H1 (cell line): ENCODE data around the gene KIF5A. TPM values are rescaled to one million over a fixed set of nuclear protein-coding genes. Genes with fewer than 3 reads are reported as not detected.
"Not testable (repeated sequence)": the region's sequence is repeated elsewhere in the genome, so short reads cannot be mapped to it uniquely, and the experiment has no call there.

Source experiments
- CTCF ChIA-PET: fragments of 300-600 bp; sonication (Branson Sonifier 250); formaldehyde crosslinking; loops from one replicate; lab custom pipeline; 2021; ENCODE audit not compliant: partially characterized antibody; lab: Charles Lee
- POLR2A ChIA-PET: fragments of 300-600 bp; sonication (Branson Sonifier 250); formaldehyde crosslinking; loops from one replicate; lab custom pipeline; 2021; ENCODE audit warnings: inconsistent platforms; ENCODE audit not compliant: partially characterized antibody; lab: Charles Lee
- DNase-seq, 2 experiments: peaks; one replicate each; pipeline versions ENCODE4 v3.0.0 to v3.0.0-alpha.2; 2010 to 2022; ENCODE audit warnings: low spot score in 2 of 2, low read depth in 1 of 2, mixed read lengths in 1 of 2
- FAIRE-seq: peaks from 2 replicates; lab custom pipeline; 2011; peaks lifted over from hg19 to GRCh38; lab: Jason Lieb, UNC
- H2AFZ ChIP-seq: 2 replicates; pipeline ENCODE4 v1.8.1; 2012; ENCODE audit warnings: low read length, inconsistent platforms
- H2AK5ac ChIP-seq: 2 replicates; pipeline ENCODE4 v1.6.1; 2013; ENCODE audit warnings: low read depth, low read length
- H2BK120ac ChIP-seq: replicated peaks from 2 replicates; pipeline ENCODE3; 2013; ENCODE audit warnings: low read depth, low read length, inconsistent platforms
- H2BK12ac ChIP-seq: 2 replicates; pipeline ENCODE4 v1.6.1; 2013; ENCODE audit warnings: low read depth, low read length
- H2BK15ac ChIP-seq: 2 replicates; pipeline ENCODE4 v1.6.1; 2013; ENCODE audit warnings: low read length
- H2BK20ac ChIP-seq: 2 replicates; pipeline ENCODE4 v1.6.1; 2013; ENCODE audit warnings: low read length
- H2BK5ac ChIP-seq: 2 replicates; pipeline ENCODE4 v1.6.1; 2013; ENCODE audit warnings: low read depth, low read length
- H3K14ac ChIP-seq: 2 replicates; pipeline ENCODE4 v1.6.1; 2013; ENCODE audit warnings: inconsistent platforms; ENCODE audit not compliant: insufficient read length
- H3K18ac ChIP-seq: 2 replicates; pipeline ENCODE4 v1.6.1; 2013; ENCODE audit warnings: low read length; ENCODE audit errors: extremely low read depth
- H3K23ac ChIP-seq: 2 replicates; pipeline ENCODE4 v1.6.1; 2013; ENCODE audit warnings: inconsistent platforms; ENCODE audit not compliant: insufficient read length
- H3K23me2 ChIP-seq: 2 replicates; pipeline ENCODE4 v1.6.1; 2013; ENCODE audit warnings: low read depth, low read length
- H3K27ac ChIP-seq: 2 replicates; pipeline ENCODE4 v1.6.1; 2011; ENCODE audit warnings: low read depth, low read length, inconsistent platforms
- H3K27me3 ChIP-seq, 4 experiments: replicated peaks in 1 of 4; 1 replicate in 1 of 4; 2 replicates in 3 of 4; pipeline versions ENCODE4 v1.6.1 to v1.8.1; 2011 to 2013; ENCODE audit warnings: low read length in 3 of 4, mild to moderate bottlenecking in 3 of 4, inconsistent platforms in 2 of 4, mixed read lengths in 2 of 4, moderate library complexity in 1 of 4; ENCODE audit not compliant: control insufficient read depth in 3 of 4, insufficient read depth in 3 of 4; ENCODE audit errors: extremely low read depth in 1 of 4
- H3K36me3 ChIP-seq, 4 experiments: 2 replicates each; pipeline versions ENCODE4 v1.6.1 to v1.8.1; 2011 to 2013; ENCODE audit warnings: mild to moderate bottlenecking in 4 of 4, low read length in 3 of 4, moderate library complexity in 2 of 4, control low read depth in 1 of 4, inconsistent platforms in 1 of 4; ENCODE audit not compliant: insufficient read depth in 4 of 4, control insufficient read depth in 2 of 4
- H3K4ac ChIP-seq: replicated peaks from 2 replicates; pipeline ENCODE3; 2013; ENCODE audit warnings: low read length, low read depth, mixed read lengths, inconsistent platforms; ENCODE audit not compliant: insufficient read length
- H3K4me1 ChIP-seq, 4 experiments: replicated peaks in 1 of 4; 1 replicate in 1 of 4; 2 replicates in 3 of 4; pipeline versions ENCODE4 v1.6.1 to v1.8.1; 2011 to 2013; ENCODE audit warnings: low read length in 3 of 4, inconsistent platforms in 2 of 4, mixed read lengths in 1 of 4; ENCODE audit not compliant: insufficient read depth in 4 of 4, control insufficient read depth in 3 of 4
- H3K4me2 ChIP-seq, 2 experiments: 2 replicates each; pipeline versions ENCODE4 v1.6.1 to v1.8.1; 2011 to 2013; ENCODE audit warnings: low read depth in 2 of 2, low read length in 2 of 2, control low read depth in 1 of 2, inconsistent platforms in 1 of 2, mild to moderate bottlenecking in 1 of 2; ENCODE audit not compliant: insufficient read depth in 1 of 2
- H3K4me3 ChIP-seq, 4 experiments: fragments of 200-600, 300-600 bp in 1 of 4; sonication (generic), shearing (Covaris generic), sonication (Bioruptor Twin) in 1 of 4; 2 replicates each; pipeline versions ENCODE4 v1.5.1 to v1.8.1; 2011 to 2016; ENCODE audit warnings: low read length in 4 of 4, low read depth in 3 of 4, control low read depth in 2 of 4, inconsistent platforms in 2 of 4, mild to moderate bottlenecking in 2 of 4, mixed read lengths in 1 of 4, moderate library complexity in 1 of 4; ENCODE audit not compliant: insufficient read depth in 2 of 4; ENCODE audit errors: extremely low read depth in 1 of 4
- H3K56ac ChIP-seq: replicated peaks from 2 replicates; pipeline ENCODE3; 2013; ENCODE audit warnings: low read depth, mild to moderate bottlenecking, mixed read lengths, low read length, inconsistent platforms; ENCODE audit not compliant: insufficient read length
- H3K79me1 ChIP-seq: 2 replicates; pipeline ENCODE4 v1.6.1; 2013; ENCODE audit warnings: low read depth, low read length, control low read depth
- H3K79me2 ChIP-seq, 2 experiments: 2 replicates each; pipeline versions ENCODE4 v1.6.1 to v1.8.1; 2012 to 2013; ENCODE audit warnings: low read length in 2 of 2, mild to moderate bottlenecking in 2 of 2, inconsistent platforms in 1 of 2; ENCODE audit not compliant: insufficient read depth in 2 of 2, control insufficient read depth in 1 of 2
- H3K9ac ChIP-seq, 4 experiments: replicated peaks in 1 of 4; 1 replicate in 1 of 4; 2 replicates in 3 of 4; pipeline versions ENCODE4 v1.6.1 to v1.8.1; 2011 to 2013; ENCODE audit warnings: low read depth in 3 of 4, low read length in 3 of 4, control low read depth in 2 of 4, mild to moderate bottlenecking in 2 of 4, moderate library complexity in 2 of 4, inconsistent platforms in 1 of 4; ENCODE audit errors: extremely low read depth in 1 of 4
- H3K9me3 ChIP-seq, 2 experiments: 2 replicates each; pipeline versions ENCODE4 v1.6.1 to v1.8.1; 2012 to 2013; ENCODE audit warnings: mild to moderate bottlenecking in 2 of 2, moderate library complexity in 2 of 2, control low read depth in 1 of 2, inconsistent platforms in 1 of 2, low read depth in 1 of 2, low read length in 1 of 2, mixed read lengths in 1 of 2; ENCODE audit not compliant: insufficient read depth in 2 of 2
- H4K20me1 ChIP-seq, 2 experiments: replicated peaks in 1 of 2; 2 replicates each; pipeline versions ENCODE3 to v1.8.1; 2011 to 2013; ENCODE audit warnings: inconsistent platforms in 2 of 2, low read length in 2 of 2, mild to moderate bottlenecking in 1 of 2; ENCODE audit not compliant: insufficient read depth in 2 of 2, control insufficient read depth in 1 of 2
- H4K5ac ChIP-seq: 2 replicates; pipeline ENCODE4 v1.6.1; 2013; ENCODE audit warnings: low read length, low read depth, mixed read lengths, inconsistent platforms; ENCODE audit not compliant: insufficient read length
- H4K8ac ChIP-seq: 2 replicates; pipeline ENCODE4 v1.8.0; 2013; ENCODE audit warnings: mild to moderate bottlenecking, moderate library complexity, low read length, inconsistent platforms; ENCODE audit not compliant: insufficient read depth; ENCODE audit errors: extremely low read depth
- H4K91ac ChIP-seq: replicated peaks from 2 replicates; pipeline ENCODE3; 2013; ENCODE audit warnings: low read length, mixed read lengths, inconsistent platforms; ENCODE audit not compliant: insufficient read length
- WGBS, 2 experiments: shearing (Covaris generic) in 1 of 2; methylation state at CpG; one replicate each; pipeline versions ENCODE4 v1.1.6 to v1.1.7; 2013 to 2015; ENCODE audit warnings: low lambda C conversion rate in 2 of 2, mixed read lengths in 2 of 2, inconsistent platforms in 1 of 2, low coverage in 1 of 2, missing lambda C conversion rate in 1 of 2; ENCODE audit not compliant: insufficient replicate concordance in 2 of 2, insufficient coverage in 1 of 2, insufficient read length in 1 of 2; ENCODE audit errors: extremely low coverage in 1 of 2, missing lambda C conversion rate in 1 of 2; 5-methylcytosine and 5-hydroxymethylcytosine counted together
- polyA plus RNA-seq, 7 experiments: library from polyadenylated mRNA; depleted of rRNA in 3 of 7; stranded (reverse) in 5 of 7; unstranded in 2 of 7; fragments of >200 nt in 5 of 7; fragments of 200-250 nt in 2 of 7; gene quantifications; 1 replicate in 5 of 7; 2 replicates in 1 of 7; 4 replicates in 1 of 7; pipeline versions ENCODE4 v1.2.1 to v1.2.3, GENCODE V29; 2011 to 2013; ENCODE audit warnings: missing spikeins in 2 of 7, mixed read lengths in 2 of 7
- total RNA-seq: library from RNA; stranded (reverse); fragmentation: NEBNext Ultra II Directional; extraction: Animal tissue kit (Norgen Biotek cat#: 25700); gene quantifications from 2 replicates; pipeline ENCODE4 v1.2.1, GENCODE V29; 2021

The KIF5A gene
- total and polyA plus RNA-seq, 2 of the 8 experiments (the other 6 are each of a cell fraction or from before 2014, with no cell fraction given), result 10.7 to 21.9 TPM

GRCh38 chr12:57502311-57502969 lies 47.4 kb upstream of the KIF5A start:
- H2BK15ac ChIP-seq, H2BK20ac ChIP-seq, H2AK5ac ChIP-seq, H3K4me1 ChIP-seq, H2AFZ ChIP-seq, DNase-seq, H4K91ac ChIP-seq, H3K4me3 ChIP-seq, H3K56ac ChIP-seq, H3K18ac ChIP-seq, H3K27ac ChIP-seq, H2BK5ac ChIP-seq, H4K5ac ChIP-seq, H4K20me1 ChIP-seq, H3K4ac ChIP-seq, H3K27me3 ChIP-seq, H2BK12ac ChIP-seq, H2BK120ac ChIP-seq, H4K8ac ChIP-seq, H3K9ac ChIP-seq, H3K4me2 ChIP-seq, H3K23me2 ChIP-seq, H3K14ac ChIP-seq, FAIRE-seq, H3K79me1 ChIP-seq, H3K9me3 ChIP-seq, H3K79me2 ChIP-seq, H3K23ac ChIP-seq: not testable (repeated sequence)
- 99% methylated on average over 21 of the region's 22 CpGs; no CpG with 5 or more reads in 1 of the 2 experiments for WGBS, 2 experiments
- peaks cover 48 to 86% (median 76%) of the 10 kb centered on the region in 4 experiments for H3K36me3 ChIP-seq
- POLR2A ChIA-PET, result interaction anchor here (1.0 to 1.6 kb wide), 3 partner anchors 21 to 43 kb away, joined by 3 to 5 read pairs (median 5); no protein-coding TSS in a partner anchor
- CTCF ChIA-PET, result interaction anchor here (0.6 kb wide), 1 partner anchor 12 kb away, joined by 3 read pairs; no protein-coding TSS in a partner anchor
